HG03565 (cell line): ENCODE data around the gene SYNE1.
A peak's percentile ranks its signal among the peaks of the same experiment; 100 is the strongest.

Experiments used
- ATAC-seq: cut with Tn5 transposase; IDR thresholded peaks from one replicate; pipeline ENCODE4 v1.9.1; 2021; ENCODE audit warnings: mild to moderate bottlenecking, moderate library complexity; ENCODE audit not compliant: unreplicated experiment

SYNE1 gene

DNA sequence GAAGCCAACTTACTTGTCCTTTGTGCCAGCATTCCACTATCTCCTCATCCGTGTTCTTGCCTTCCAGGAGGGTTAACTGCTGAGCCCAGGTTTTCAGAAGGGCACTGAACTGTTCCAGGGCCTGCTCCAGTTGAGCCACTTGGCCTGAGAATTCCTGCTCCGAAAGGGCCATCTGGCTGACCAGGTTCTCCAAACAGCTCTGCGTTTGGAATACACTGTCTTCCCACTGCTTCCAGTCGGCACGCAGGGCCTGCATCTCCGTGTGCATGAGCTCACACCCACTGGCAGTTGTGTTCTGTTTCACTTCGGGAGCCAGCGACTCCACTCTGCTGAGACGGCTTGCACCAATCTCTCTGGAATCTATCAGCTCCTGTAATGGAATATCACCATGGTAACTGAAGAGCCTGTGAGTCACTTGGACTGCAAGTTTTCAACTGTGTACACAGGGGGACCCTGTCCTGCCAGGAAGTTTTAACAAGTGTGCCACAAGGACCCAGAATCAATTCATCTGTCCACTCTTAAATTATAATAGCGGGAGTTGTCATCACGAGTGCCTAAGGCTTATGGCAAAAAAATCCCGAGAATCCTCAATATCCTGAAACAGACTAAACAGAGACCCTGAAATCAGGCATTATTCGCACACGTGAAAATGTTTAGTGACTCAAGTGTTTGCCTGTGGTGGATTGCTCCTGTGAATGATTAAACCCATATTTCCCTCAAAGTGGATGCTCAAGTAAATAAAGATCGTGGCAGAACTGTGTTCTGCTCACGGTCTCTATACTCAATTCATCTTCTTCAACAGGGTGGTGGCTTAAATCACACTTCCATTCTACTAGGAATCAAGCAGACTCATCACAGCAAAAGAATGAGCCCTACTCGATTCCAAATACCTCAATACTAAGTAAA lies 255.9 kb downstream of the SYNE1 start:
- no peak for ATAC-seq

DNA sequence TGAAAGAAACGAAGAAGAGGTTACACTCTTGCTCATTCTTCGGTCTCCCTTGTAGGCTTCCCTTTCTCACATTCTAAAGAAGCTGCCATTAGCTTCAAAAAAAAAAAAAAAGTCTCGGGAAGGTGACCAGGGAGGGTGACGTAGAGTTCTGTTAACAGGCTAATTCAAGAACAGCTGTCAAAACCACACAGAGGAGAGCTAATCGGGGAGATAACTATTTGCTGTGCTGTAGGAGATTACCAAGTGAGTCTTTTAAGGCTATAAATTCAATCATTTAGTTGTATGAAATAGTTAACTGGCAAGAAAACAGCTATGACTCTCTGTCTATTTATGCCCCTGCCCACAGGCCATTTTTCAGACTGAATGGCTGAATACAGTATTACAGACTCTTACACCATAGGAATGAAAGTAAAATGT lies 256.8 kb downstream of the SYNE1 start:
- ATAC-seq, result no peak

DNA sequence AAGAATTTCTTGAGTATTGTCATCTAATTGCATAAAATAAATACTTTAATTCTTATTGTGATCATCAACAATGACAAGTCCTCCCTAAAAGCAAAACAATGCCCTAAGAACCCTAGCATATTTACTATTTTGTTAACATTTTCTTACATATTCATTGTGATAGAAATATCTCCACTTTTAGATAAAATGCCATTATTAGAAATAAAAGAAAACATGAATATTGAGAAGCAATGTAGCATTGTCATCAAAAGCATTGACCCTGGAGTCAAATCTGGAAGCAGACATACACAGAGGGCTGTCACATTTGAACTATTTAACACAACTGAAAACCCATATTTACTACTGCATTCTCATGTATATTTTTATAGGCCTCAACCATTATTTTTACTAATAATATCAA lies 257.7 kb downstream of the SYNE1 start:
- no peak for ATAC-seq

DNA sequence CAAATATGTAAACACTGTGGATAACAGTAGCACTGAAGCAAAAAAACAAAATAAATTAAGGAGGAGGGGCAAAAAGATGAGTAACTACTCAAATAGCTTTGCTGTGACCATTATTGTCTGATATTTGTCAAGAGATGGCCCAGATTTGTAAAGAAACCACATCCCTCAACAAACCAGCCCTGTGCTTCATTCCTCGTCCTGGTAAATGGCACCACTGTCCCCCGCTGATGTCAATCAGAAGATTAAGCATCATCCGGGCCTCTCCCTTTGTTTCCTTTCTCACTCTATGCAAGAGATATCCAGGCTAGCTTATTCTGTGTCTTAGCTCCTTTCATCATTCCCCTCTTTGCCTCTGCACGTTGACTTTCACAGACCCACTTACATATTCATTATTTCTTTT lies 259.0 kb downstream of the SYNE1 start:
- no peak for ATAC-seq

DNA sequence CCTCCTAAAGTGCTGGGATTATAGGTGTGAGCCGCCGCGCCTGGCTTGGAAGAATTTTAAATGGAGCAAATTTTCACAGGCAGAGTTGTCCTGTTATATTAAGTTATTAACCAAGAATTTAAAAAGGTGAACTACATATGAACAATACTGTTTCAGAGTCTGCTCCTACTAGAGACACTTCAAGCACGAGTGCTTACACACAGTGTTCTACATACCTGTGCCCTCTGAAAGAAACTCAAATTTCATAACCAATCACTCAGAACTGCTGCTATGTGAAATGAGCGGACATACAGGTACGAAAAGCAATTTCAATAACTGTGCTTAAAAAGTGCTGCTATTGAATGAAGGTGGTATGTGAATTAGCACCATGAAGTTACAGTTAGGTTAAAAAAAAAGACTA lies 262.0 kb downstream of the SYNE1 start:
- no peak for ATAC-seq

DNA sequence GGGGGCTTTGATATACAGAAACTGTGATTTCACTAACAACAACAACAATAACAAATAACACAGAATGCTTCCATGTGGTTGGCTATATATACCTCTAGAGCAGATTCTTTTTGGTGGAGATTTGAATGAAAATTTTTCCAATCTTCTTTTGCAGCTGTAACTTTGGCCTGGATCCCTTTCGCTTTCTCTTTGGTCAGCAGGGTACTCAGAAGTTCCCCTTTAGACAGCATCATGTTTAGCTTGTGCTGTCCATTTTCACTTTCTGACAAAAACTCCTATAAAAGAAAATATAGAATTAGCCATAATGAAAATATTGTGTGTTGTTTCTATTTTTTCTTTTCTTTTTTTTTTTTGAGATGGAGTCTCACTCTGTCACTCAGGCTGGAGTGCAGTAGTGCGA lies 264.2 kb downstream of the SYNE1 start:
- no peak for ATAC-seq

DNA sequence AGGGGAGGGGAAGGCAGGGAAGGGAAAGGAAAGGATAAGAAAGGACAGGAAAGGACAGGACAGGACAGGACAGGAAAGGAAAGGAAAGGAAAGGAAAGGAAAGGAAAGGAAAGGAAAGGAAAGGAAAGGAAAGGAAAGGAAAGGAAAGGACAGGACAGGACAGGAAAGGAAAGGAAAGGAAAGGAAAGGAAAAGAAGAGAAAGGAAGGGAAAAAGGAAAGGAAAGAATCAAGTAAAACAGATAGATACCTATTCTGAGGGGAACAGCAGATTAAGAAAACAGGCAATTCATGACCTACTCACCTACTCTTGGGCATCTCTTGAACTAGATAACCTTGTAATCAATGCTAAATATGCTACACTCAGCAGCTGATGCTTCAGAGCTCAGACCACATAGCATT lies 265.4 kb downstream of the SYNE1 start:
- no peak for ATAC-seq

DNA sequence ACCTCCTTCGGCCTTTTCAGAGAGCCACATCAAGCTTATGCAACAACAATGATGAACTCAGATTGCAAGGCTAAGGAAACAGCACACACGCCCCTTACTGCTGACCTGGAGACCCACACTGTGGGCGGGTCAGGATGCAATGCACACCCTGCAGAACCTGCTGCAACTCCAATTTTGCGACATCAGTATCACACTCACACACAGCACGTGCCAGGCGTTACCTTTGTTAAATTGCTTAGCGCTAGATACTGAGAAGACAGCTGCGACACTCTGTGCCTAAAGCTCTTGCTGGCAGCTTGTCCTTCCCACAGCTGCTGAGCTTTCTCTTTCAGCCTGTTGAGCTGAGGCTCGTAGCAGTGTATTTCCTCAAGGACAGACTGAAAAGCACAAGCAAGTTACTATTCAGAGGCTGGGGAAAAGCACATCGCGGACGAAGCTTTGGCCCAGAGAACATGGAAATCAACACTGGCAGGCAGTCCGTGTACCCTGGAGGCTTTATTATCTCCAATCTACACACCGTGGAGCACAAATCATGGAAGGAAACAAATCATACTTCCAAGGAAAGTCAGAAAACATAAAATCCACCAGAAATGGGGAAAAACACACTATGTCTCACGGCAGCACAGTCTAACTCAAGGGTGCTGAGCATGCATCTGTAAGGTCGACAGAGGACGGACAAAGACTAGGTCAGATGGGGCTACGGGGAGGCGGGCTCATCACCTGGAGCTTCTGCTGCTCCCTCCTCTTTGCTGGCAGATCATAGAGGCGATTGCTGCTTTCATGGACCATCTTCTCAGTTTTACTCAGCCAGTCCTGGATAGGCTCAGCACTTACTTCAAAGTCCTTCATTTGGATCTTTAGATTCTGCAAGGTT lies 268.2 kb downstream of the SYNE1 start:
- no peak for ATAC-seq

DNA sequence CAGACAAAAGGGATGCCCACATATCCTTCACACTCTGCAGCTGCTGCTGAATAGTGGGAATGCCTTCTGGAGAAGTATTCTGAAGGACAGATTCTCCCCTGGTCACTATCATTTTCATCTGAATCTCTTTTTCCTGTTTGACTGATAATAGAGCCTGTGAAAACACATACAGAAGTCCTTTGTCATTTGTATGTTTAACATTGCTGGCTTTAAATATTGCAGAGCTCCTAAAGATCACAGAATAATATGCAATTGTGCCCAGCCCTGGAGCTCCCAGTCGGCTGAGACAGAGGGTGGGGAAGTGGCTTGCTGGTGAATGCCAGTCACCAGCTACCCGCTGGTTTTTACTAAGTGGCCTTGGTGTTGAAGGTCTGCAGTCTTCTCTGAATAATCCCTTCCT lies 272.3 kb downstream of the SYNE1 start:
- no peak for ATAC-seq

DNA sequence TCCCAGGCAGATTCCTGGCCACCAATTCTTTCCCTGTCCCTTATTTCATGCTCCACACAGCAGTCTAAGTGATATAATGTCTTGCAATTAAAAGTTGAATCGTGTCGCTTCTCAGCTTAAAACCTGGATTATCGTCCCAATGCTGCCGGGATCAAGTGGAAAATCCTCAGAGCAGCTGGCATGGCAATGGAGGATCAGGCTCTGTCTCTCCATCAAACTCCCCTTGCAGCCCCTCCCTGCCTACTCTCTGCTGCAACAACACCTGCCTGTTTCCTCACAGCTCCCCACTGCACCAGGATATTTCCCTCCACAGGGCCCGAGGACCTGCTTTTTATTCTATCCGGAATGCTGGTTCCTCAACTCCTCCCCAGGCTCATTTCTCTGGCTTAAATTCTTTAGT lies 277.1 kb downstream of the SYNE1 start:
- ATAC-seq, result no peak

DNA sequence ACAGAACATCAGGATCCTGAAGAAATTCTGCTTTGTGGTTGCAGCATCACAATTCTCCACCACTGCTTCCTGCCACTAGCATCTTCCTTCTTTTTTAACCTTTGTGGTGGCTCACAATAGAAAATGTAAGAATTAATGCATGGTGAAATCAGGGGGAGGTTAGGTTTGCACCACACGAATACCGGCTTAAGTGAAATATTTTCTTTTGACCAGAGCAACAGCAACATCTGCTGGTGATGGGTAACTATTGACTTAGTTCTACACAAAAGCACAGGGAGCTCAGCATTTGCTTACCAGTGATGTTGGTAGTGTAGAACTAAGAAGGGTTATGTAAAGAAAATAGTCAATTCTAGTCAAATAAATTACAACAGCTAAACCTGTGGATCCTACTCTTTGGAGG lies 280.5 kb downstream of the SYNE1 start:
- peak; percentile 70 for ATAC-seq

DNA sequence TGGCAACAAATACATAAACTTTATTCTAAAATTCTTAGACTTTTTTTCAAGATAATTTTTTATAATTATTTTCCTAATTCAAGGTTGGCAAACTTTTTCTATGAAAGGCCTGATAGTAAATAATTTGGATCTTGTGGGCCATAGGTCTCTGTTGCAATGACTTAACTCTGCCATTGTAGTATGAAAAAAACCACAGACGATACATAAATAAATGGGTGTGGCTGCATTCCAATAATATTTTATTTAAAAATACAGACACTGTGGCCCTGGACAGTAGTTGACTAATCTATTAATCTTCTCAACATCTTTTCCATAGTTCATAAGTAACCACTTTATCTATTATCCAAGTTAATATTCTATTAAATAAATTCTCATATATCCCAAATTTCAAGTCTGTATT lies 281.1 kb downstream of the SYNE1 start:
- no peak for ATAC-seq

DNA sequence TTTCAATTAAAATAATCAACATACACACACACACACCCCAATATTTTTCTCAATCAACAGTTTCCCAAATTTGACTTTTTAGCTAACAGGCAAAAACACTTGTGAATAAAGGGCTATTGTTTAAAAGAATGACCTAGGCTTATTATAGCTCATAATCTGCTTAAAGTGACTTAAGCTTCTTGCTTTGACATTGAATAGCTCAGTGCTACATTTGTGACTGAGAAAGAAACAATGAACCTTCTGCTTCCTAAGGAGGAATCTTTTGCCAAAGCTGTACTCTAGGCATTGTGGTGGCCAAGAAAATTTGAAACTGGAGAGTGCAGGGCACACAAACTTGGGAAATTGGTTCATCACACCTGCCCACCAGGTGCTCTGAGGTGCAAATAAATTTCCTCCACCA lies 282.0 kb downstream of the SYNE1 start:
- no peak for ATAC-seq

DNA sequence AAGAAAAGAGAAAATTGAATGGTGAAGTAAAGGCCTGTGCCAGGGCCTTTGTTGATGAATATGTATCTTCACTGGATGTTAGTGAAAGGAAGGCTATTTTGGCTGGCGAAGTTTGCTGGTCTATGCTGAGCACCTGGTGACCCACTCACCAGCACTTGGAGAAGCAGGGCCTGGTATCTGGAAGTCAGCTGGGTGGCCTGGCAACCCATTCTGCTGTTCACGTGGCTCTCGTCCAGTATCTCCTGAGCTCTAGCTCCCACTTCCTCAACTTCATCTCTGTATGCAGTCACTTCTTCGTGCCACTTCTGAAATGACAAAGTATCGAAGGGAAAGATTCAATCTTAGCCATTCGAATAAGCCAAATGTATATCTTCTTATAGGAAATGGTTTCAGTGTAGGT lies 283.7 kb downstream of the SYNE1 start:
- no peak for ATAC-seq

DNA sequence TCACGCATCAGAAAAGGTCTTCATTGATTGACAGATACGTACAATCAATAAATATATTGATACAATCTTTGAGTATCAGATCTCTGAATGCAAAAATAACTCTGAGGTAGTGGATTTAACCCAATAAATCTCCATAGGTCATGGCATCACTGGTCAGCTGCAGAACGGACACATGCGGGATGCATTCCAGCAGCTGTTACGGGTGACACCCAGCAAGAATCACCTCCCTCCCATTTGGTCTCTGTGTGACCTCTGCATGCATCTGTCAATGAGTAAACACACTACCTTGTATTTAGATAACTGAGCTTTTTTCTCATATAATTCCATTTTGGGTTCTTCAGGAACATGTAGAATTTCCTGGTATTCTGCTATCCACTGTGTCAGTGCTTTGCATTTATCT lies 285.4 kb downstream of the SYNE1 start:
- no peak for ATAC-seq

DNA sequence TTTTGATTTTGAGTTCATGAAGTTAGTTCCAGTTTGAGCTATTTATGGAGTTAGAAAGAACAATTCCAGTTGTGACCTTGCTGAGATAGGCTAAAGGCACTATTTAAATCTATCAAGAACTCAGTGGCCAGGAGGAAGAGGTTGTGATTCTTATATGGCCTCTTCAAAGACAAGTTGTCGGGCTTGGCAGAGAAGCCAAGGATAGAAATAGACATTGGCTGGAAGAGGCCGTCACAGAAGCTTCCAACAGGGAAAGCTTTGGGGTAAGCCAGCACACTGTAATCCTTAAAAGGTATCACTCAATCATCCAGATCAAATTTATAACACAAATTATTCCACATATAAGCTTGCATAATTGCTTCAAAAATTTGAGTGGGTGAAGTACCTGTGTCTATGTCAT lies 286.1 kb downstream of the SYNE1 start:
- no peak for ATAC-seq

DNA sequence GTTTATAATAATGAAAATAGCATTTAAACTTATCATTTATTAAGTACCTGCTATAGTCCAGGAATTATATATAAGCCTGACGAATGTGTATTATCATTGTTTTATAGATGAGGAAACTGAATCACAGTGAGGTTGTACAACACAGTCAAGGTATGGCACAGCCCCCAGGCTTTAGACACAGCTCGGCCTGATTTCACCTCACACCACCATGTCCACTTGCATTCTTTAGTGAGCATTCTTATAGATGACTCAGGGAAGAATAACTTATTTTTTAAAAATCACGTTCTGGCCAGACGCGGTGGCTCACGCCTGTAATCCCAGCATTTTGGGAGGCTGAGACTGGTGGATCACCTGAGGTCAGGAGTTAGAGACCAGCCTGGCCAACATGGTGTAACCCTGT lies 289.0 kb downstream of the SYNE1 start:
- ATAC-seq, result no peak

DNA sequence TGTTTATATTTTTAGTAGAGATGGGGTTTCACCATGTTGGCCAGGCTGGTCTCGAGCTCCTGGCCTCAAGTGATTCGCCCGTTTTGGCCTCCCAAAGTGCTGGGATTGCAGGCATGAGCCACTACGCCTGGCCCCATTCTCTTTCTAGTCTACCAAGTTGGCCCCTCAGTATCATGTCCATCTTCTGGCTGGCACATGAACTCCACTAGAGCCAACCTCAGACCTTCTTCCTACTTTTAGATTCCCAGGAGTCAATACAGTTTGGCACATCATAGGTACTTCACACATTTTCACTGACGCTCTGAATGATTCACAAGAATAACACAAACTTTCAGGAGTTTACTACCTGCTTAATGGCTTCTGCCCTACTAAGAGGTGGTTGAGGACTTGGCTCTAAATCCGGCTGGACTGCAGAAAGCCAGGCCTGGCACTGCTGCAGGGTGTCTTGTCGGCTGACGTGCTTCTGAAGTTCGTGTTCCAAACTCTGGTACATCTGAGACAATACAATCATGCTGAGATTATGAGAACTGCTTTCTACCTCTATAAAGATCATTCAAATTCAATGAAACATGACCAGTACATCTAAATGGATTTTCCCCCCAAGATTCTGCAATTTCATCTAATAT lies 293.3 kb downstream of the SYNE1 start:
- no peak for ATAC-seq

DNA sequence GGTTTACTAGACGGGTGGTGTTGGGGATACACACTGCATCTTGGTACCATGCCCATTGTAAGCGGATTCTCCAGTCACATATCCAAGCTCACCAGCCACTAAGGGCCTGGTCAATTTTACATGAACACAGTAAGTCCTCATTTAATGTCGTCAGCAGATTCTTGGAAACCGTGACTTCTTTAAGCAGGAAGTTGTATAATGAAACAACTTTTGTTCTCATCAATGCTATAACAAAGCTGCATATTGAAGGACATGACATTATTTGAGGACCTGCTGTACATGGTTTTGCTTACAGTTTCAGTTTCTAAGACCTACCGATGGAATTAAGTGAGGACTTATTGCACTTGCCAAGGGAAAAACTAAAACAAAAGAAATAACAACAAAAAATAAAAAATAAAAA lies 295.6 kb downstream of the SYNE1 start:
- no peak for ATAC-seq

DNA sequence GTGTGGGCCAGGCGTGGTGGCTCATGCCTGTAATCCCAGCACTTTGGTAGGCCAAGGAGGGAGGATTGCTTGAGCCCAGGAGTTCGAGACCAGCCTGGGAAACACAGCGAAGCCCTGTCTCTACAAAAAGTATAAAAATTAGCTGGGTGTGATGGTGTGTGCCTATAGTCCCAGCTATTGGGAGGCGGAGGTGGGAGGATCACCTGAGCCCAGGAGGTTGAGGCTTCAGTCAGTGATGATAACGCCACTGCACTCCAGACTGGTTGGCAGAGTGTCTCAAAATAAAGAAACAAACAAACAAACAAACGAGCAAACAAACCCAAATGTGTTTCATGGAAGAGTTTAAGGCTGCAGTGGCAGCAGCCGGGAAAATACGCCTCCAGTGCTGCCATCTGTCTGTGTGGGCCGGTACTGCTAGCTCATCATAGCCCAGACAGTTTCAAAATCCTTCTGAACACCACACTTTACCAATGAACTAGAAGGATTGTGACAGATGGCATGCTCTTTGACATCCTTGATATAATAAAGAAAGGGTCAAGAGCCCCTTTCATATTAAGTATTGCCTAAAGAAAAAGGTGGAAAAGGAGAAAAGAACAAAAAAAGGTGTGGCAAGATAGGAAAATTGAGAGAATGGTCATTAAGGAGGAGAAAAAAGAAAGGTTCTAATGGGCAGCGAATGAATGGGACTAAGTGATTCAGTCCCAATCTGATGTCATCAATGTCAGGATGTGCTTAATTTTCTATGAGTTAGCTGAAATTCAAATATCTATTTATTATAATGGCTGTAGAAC lies 298.6 kb downstream of the SYNE1 start:
- ATAC-seq, result peak; percentile 90

DNA sequence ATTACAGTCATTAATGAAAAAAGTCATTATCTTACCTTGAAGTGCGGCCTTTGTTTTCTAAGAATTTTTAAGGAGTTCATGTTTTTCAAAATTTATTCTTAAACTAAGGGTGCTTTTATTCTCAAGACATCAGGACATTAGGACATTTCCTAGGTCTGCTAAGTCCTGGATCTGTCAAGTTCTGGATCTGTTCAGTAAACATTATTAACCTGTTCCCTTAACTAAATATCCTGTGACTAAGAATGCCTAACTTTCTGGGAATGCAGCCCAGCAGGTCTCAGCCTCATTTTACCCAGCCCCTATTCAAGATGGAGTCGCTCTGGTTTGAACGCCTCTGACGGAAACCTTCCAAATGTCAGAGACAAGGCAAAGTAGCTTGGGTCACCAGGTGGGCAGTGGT lies 302.6 kb downstream of the SYNE1 start:
- no peak for ATAC-seq
